Measurements from ENCODE around the gene CRTC3. TPM values are rescaled to one million over a fixed set of nuclear protein-coding genes. Genes with fewer than 3 reads are reported as not detected.

Gene CRTC3
- total and polyA plus RNA-seq, 2 donors (not counting 3 experiments of a cell fraction or from before 2014, with no cell fraction given) = 16.2 to 26.4 TPM

- FAIRE-seq (no peak), DNase-seq (ENCODE audit: low read depth, low spot score) (no peak)
- TF ChIP-seq GATA2 (IDR thresholded peaks at IDR 0.05; ENCODE audit: insufficient read depth, insufficient read length, low read depth, low read length) (no peak), FOS (IDR thresholded peaks at IDR 0.05; ENCODE audit: borderline replicate concordance, insufficient read depth, low read length) (no peak), POLR2A (IDR thresholded peaks at IDR 0.05; ENCODE audit: low read depth, low read length) (no peak), POLR2AphosphoS5 (IDR thresholded peaks at IDR 0.05; ENCODE audit: insufficient read depth, low read depth, low read length) (no peak), MAX (IDR thresholded peaks at IDR 0.05; ENCODE audit: insufficient read depth, insufficient read length) (no peak), MYC (IDR thresholded peaks at IDR 0.05; ENCODE audit: low read depth, low read length) (no peak), EZH2 (IDR thresholded peaks at IDR 0.05; ENCODE audit: borderline replicate concordance, low read depth, low read length, severe bottlenecking) (no peak), CTCF (IDR thresholded peaks at IDR 0.05; ENCODE audit: extremely low read depth in 1 of 2, insufficient read depth in 1 of 2, low read depth in 1 of 2, low read length in 2 of 2) (no peak), JUN (IDR thresholded peaks at IDR 0.05; ENCODE audit: borderline replicate concordance, insufficient read depth, insufficient read length, low read depth) (no peak)
- intact Hi-C loops (cut with micrococcal nuclease) (no loop called here), dilution Hi-C loops (cut with MboI; ENCODE audit: extremely low pct_ligation_motif_present, low sequenced_read_pairs) (no loop called here)
- H3K9ac ChIP-seq (replicated peaks; ENCODE audit: extremely low read depth, insufficient read depth, low read length) = no peak overlapping the region
- no peaks in the 10 kb centered on the region for H3K27me3 ChIP-seq (ENCODE audit: control insufficient read depth in 2 of 2, insufficient read depth in 2 of 2, low read length in 2 of 2)
- H3K9me3 ChIP-seq (replicated peaks; ENCODE audit: control insufficient read depth, insufficient read depth, low read length) = no peaks in the 10 kb centered on the region
- no peak overlapping the region for H3K27ac ChIP-seq (ENCODE audit: insufficient read depth, low read depth, low read length)
- H3K79me2 ChIP-seq (ENCODE audit: control insufficient read depth, insufficient read depth, low read length) = no peaks in the 10 kb centered on the region
- H3K4me1 ChIP-seq (ENCODE audit: control insufficient read depth, extremely low read depth, insufficient read depth, low read length) = peaks cover 7% of the 10 kb centered on the region
- no peak overlapping the region for H3K4me3 ChIP-seq (replicated peaks in 1 of 3; ENCODE audit: insufficient read depth in 1 of 3, low read depth in 1 of 3, low read length in 3 of 3)
- H3K9me1 ChIP-seq (replicated peaks; ENCODE audit: control insufficient read depth, extremely low read depth, insufficient read depth, low read length) = no peaks in the 10 kb centered on the region
- no peaks in the 10 kb centered on the region for H3K36me3 ChIP-seq (ENCODE audit: control insufficient read depth in 2 of 2, extremely low read depth in 1 of 2, insufficient read depth in 2 of 2, low read length in 2 of 2)
- H2AFZ ChIP-seq (ENCODE audit: low read depth, low read length) = no peak overlapping the region
- BruUV-seq (replicated peaks) = no TSS peak
- H3K4me2 ChIP-seq (ENCODE audit: insufficient read depth, low read length) = no peak overlapping the region
- ChIA-PET CTCF (interaction anchor here (1.1 kb wide), 1 partner anchor 9 kb away, joined by 3 read pairs; no protein-coding TSS in a partner anchor), POLR2A (no interaction called here)
- H4K20me1 ChIP-seq (replicated peaks; ENCODE audit: control insufficient read depth, extremely low read depth, insufficient read depth, low read length) = no peaks in the 10 kb centered on the region
These were observed 69.9 kb downstream of the CRTC3 start for GRCh38 chr15:90599644-90600043.
